Uterus (tissue), 2 donors: Measurements from ENCODE around the gene CRIM1.

Source experiments
- POLR2A ChIP-seq, 2 donors: fragments of 450-650 bp; IDR thresholded peaks; one replicate each; pipeline ENCODE4 v1.6.1; 2016; ENCODE audit warnings: antibody characterized with exemption in 2 of 2, mild to moderate bottlenecking in 1 of 2, moderate library complexity in 1 of 2
- TF ChIP-seq, protein P1 (sequence below), 4 experiments: fragments of 200-600 bp in 2 of 4; fragments of 450-650 bp in 2 of 4; sonication (generic) in 2 of 4; IDR thresholded peaks; one replicate each; pipeline ENCODE4 v1.5.1; 2016 to 2019; ENCODE audit warnings: antibody characterized with exemption in 4 of 4, mild to moderate bottlenecking in 2 of 4, moderate library complexity in 1 of 4

DNA sequence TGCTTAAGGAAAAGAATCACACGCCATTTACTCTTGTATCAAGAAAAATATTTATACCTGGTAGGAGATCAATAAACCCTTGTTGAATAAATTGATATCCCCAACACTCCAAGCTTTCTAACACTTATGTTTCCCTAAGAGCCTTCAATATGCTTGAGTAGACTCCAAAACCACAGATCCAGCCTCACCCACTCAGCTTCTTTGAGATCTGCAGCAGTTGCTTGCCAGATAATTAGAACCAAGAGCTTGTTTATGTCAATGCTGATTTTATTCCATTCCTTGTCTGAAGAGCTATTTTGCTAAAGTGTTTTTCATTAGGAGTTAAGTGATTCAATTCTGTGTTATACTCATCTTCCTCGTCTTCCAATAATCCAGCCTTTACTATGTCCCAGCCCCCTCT is 26.3 kb upstream of the CRIM1 start:
- TF ChIP-seq, protein P1, sequence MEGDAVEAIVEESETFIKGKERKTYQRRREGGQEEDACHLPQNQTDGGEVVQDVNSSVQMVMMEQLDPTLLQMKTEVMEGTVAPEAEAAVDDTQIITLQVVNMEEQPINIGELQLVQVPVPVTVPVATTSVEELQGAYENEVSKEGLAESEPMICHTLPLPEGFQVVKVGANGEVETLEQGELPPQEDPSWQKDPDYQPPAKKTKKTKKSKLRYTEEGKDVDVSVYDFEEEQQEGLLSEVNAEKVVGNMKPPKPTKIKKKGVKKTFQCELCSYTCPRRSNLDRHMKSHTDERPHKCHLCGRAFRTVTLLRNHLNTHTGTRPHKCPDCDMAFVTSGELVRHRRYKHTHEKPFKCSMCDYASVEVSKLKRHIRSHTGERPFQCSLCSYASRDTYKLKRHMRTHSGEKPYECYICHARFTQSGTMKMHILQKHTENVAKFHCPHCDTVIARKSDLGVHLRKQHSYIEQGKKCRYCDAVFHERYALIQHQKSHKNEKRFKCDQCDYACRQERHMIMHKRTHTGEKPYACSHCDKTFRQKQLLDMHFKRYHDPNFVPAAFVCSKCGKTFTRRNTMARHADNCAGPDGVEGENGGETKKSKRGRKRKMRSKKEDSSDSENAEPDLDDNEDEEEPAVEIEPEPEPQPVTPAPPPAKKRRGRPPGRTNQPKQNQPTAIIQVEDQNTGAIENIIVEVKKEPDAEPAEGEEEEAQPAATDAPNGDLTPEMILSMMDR (IDR thresholded peaks at IDR 0.05), result no peak
- TF ChIP-seq POLR2A (IDR thresholded peaks at IDR 0.05), result no peak
